HS-27A (cell line): Measurements from ENCODE around the gene NHLRC1.
A peak's percentile ranks its signal among the peaks of the same experiment; 100 is the strongest.
"Not testable (repeated sequence)": the region's sequence is repeated elsewhere in the genome, so short reads cannot be mapped to it uniquely, and the experiment has no call there.

Experiments
- DNase-seq: peaks from one replicate; pipeline ENCODE4 v3.0.0-alpha.2; 2012; ENCODE audit warnings: low read depth, missing footprints

NHLRC1 gene

GRCh38 chr6:18122128-18123093, at the start of gene NHLRC1:
TSS of gene NHLRC1 (minus strand) at chr6:18122677. CDS start at chr6:18122606, 71 bp downstream.
- DNase-seq = no peak

- no peak for DNase-seq
Observed at GRCh38 chr6:18171871-18172270, 49.4 kb upstream of the NHLRC1 start.

- no peak for DNase-seq
Observed at GRCh38 chr6:18168264-18168663, 45.8 kb upstream of the NHLRC1 start.

GRCh38 chr6:18166312-18167036, 44.0 kb upstream of the NHLRC1 start:
- no peak for DNase-seq

GRCh38 chr6:18165751-18166150, 43.3 kb upstream of the NHLRC1 start:
- DNase-seq = no peak

- DNase-seq = no peak
Observed at GRCh38 chr6:18162401-18162800, 39.9 kb upstream of the NHLRC1 start.

GRCh38 chr6:18161431-18161830, 39.0 kb upstream of the NHLRC1 start:
- DNase-seq = no peak

- no peak for DNase-seq
Observed at GRCh38 chr6:18160911-18161310, 38.4 kb upstream of the NHLRC1 start.

GRCh38 chr6:18155864-18156421, 33.5 kb upstream of the NHLRC1 start:
- no peak for DNase-seq

- DNase-seq = peak; percentile 91
Observed at GRCh38 chr6:18155150-18155863, 32.8 kb upstream of the NHLRC1 start, which contains the start of gene KDM1B. TSS of gene KDM1B (plus strand) at chr6:18155422. CDS start at chr6:18159896, 4,474 bp downstream.

GRCh38 chr6:18154507-18155149, 32.2 kb upstream of the NHLRC1 start, which contains the start of gene TPMT:
TSS of gene TPMT (minus strand) at chr6:18155077. CDS start at chr6:18149127, 5,950 bp downstream.
- DNase-seq = peak; percentile 68

GRCh38 chr6:18153311-18153703, 30.8 kb upstream of the NHLRC1 start:
- DNase-seq = no peak

- DNase-seq = no peak
Observed at GRCh38 chr6:18151801-18152200, 29.3 kb upstream of the NHLRC1 start.

GRCh38 chr6:18151391-18151790, 28.9 kb upstream of the NHLRC1 start:
- DNase-seq = not testable (repeated sequence)

GRCh38 chr6:18148304-18149025, 26.0 kb upstream of the NHLRC1 start:
- peak; percentile 84 for DNase-seq

GRCh38 chr6:18147616-18148015, 25.1 kb upstream of the NHLRC1 start:
- DNase-seq = no peak

GRCh38 chr6:18147160-18147559, 24.7 kb upstream of the NHLRC1 start:
- no peak for DNase-seq

- DNase-seq = no peak
Observed at GRCh38 chr6:18142591-18142861, 20.0 kb upstream of the NHLRC1 start.

- no peak for DNase-seq
Observed at GRCh38 chr6:18141805-18142590, 19.5 kb upstream of the NHLRC1 start.
